ENCODE measurements around the gene MRPL18. TPM values are rescaled to one million over a fixed set of nuclear protein-coding genes. Genes with fewer than 3 reads are reported as not detected.

Gene MRPL18
- total and polyA plus RNA-seq, 2 donors (not counting 3 experiments of a cell fraction or from before 2014, with no cell fraction given), result 55.4 to 70.7 TPM

DNA sequence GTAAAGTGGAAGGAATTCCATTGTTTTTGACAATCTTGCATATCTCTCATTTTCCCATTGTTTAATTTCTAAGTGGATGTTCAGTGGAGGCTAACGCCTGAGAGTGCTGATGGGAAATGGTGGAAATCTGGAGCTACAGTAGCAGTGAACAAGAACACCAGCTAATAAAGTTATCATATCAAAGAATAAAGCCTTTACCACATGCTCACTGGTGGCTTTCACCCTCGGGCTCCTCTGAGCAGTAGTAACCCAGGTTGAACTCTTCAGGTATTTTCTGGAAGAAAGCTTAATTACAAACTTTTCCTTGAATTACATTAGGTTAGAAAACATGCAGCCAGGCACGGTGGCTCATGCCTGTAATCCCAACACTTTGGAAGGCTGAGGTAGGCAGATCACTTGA is 38.8 kb upstream of the MRPL18 start:
- DNase-seq (ENCODE audit: low read depth, low spot score) (no peak), FAIRE-seq (no peak)
- no peak overlapping the region for H3K4me2 ChIP-seq (ENCODE audit: insufficient read depth, low read length)
- no peak overlapping the region for H3K27ac ChIP-seq (ENCODE audit: insufficient read depth, low read depth, low read length)
- H3K36me3 ChIP-seq (ENCODE audit: control insufficient read depth in 2 of 2, extremely low read depth in 1 of 2, insufficient read depth in 2 of 2, low read length in 2 of 2), result peaks cover 18 to 33% of the 10 kb centered on the region in 2 experiments
- CTCF ChIA-PET, result interaction anchor here (0.8 to 1.0 kb wide), 2 partner anchors 11 to 60 kb away, joined by 3 read pairs; partner anchors contain the start of gene ACAT2
- dilution Hi-C loops (cut with MboI; ENCODE audit: extremely low pct_ligation_motif_present, low sequenced_read_pairs), result no loop called here
- BruUV-seq (replicated peaks), result no TSS peak
- H3K27me3 ChIP-seq (ENCODE audit: control insufficient read depth in 2 of 2, insufficient read depth in 2 of 2, low read length in 2 of 2), result no peaks in the 10 kb centered on the region
- H3K9ac ChIP-seq (replicated peaks; ENCODE audit: extremely low read depth, insufficient read depth, low read length), result no peak overlapping the region
- no peaks in the 10 kb centered on the region for H3K4me1 ChIP-seq (ENCODE audit: control insufficient read depth, extremely low read depth, insufficient read depth, low read length)
- H3K4me3 ChIP-seq (replicated peaks in 1 of 3; ENCODE audit: insufficient read depth in 1 of 3, low read depth in 1 of 3, low read length in 3 of 3), result no peak overlapping the region
- peaks cover 14% of the 10 kb centered on the region for H3K79me2 ChIP-seq (ENCODE audit: control insufficient read depth, insufficient read depth, low read length)
- H4K20me1 ChIP-seq (replicated peaks; ENCODE audit: control insufficient read depth, extremely low read depth, insufficient read depth, low read length), result no peaks in the 10 kb centered on the region
- POLR2A ChIA-PET, result no interaction called here
- no peak overlapping the region for H2AFZ ChIP-seq (ENCODE audit: low read depth, low read length)
- TF ChIP-seq, protein P1, sequence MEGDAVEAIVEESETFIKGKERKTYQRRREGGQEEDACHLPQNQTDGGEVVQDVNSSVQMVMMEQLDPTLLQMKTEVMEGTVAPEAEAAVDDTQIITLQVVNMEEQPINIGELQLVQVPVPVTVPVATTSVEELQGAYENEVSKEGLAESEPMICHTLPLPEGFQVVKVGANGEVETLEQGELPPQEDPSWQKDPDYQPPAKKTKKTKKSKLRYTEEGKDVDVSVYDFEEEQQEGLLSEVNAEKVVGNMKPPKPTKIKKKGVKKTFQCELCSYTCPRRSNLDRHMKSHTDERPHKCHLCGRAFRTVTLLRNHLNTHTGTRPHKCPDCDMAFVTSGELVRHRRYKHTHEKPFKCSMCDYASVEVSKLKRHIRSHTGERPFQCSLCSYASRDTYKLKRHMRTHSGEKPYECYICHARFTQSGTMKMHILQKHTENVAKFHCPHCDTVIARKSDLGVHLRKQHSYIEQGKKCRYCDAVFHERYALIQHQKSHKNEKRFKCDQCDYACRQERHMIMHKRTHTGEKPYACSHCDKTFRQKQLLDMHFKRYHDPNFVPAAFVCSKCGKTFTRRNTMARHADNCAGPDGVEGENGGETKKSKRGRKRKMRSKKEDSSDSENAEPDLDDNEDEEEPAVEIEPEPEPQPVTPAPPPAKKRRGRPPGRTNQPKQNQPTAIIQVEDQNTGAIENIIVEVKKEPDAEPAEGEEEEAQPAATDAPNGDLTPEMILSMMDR (IDR thresholded peaks at IDR 0.05; ENCODE audit: extremely low read depth in 1 of 2, insufficient read depth in 1 of 2, low read depth in 1 of 2, low read length in 2 of 2), result no peak
- TF ChIP-seq MYC (IDR thresholded peaks at IDR 0.05; ENCODE audit: low read depth, low read length) (no peak), POLR2AphosphoS5 (IDR thresholded peaks at IDR 0.05; ENCODE audit: insufficient read depth, low read depth, low read length) (no peak), GATA2 (IDR thresholded peaks at IDR 0.05; ENCODE audit: insufficient read depth, insufficient read length, low read depth, low read length) (no peak), EZH2 (IDR thresholded peaks at IDR 0.05; ENCODE audit: borderline replicate concordance, low read depth, low read length, severe bottlenecking) (no peak), JUN (IDR thresholded peaks at IDR 0.05; ENCODE audit: borderline replicate concordance, insufficient read depth, insufficient read length, low read depth) (no peak), POLR2A (IDR thresholded peaks at IDR 0.05; ENCODE audit: low read depth, low read length) (no peak)
- TF ChIP-seq, protein P2, sequence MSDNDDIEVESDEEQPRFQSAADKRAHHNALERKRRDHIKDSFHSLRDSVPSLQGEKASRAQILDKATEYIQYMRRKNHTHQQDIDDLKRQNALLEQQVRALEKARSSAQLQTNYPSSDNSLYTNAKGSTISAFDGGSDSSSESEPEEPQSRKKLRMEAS (IDR thresholded peaks at IDR 0.05; ENCODE audit: insufficient read depth, insufficient read length), result no peak
- no peaks in the 10 kb centered on the region for H3K9me1 ChIP-seq (replicated peaks; ENCODE audit: control insufficient read depth, extremely low read depth, insufficient read depth, low read length)
- no peaks in the 10 kb centered on the region for H3K9me3 ChIP-seq (replicated peaks; ENCODE audit: control insufficient read depth, insufficient read depth, low read length)
- intact Hi-C loops (cut with micrococcal nuclease), result no loop called here

All from endothelial cell of umbilical vein (primary cell).